Spleen (tissue), 7 donors: Measurements from ENCODE around the gene TYW1.

Source experiments
- POLR2AphosphoS5 ChIP-seq, 3 donors: sonication (generic); formaldehyde crosslinking; IDR thresholded peaks; one replicate each; pipeline ENCODE4 v1.5.1; 2017; ENCODE audit warnings: antibody characterized with exemption in 3 of 3
- TF ChIP-seq, protein P1 (sequence below), 11 experiments: fragments of 200-600 bp in 7 of 11; fragments of 450-650 bp in 4 of 11; sonication (generic) in 4 of 11; IDR thresholded peaks in 8 of 11; conservative IDR thresholded peaks in 3 of 11; 1 replicate in 7 of 11; 2 replicates in 4 of 11; pipeline versions ENCODE4 v1.4.0 to v1.8.0; 2016 to 2021; ENCODE audit warnings: antibody characterized with exemption in 11 of 11, inconsistent platforms in 4 of 11, mild to moderate bottlenecking in 1 of 11
- donor health status: DM: no; HTN: no; CAD: no; lungs with moderate emphysema.
- donor health status: DM: no; HTN: no; CAD: no.
- donor health status: DM: no; HTN: no; CAD: no.

DNA sequence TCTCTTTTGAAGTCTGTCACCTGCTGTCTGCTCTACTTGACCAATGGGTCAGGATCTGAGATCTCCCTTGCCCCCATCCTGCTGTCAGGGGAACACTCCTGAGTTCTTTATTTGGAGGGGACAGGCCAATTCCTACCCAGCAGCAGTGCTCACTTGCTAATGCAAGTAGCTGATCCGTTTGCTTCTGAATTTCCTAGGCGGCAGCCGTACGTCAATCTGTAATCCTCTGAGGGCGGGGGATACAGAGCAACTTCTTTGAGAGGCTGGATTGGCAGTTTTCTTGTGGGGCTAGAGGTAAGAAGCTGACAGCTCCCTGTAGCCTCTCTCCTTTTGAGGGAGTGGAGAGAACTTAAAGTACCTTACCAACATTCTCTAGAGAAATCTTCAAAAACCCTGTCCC, 36.6 kb downstream of the TYW1 start:
- TF ChIP-seq, protein P1, sequence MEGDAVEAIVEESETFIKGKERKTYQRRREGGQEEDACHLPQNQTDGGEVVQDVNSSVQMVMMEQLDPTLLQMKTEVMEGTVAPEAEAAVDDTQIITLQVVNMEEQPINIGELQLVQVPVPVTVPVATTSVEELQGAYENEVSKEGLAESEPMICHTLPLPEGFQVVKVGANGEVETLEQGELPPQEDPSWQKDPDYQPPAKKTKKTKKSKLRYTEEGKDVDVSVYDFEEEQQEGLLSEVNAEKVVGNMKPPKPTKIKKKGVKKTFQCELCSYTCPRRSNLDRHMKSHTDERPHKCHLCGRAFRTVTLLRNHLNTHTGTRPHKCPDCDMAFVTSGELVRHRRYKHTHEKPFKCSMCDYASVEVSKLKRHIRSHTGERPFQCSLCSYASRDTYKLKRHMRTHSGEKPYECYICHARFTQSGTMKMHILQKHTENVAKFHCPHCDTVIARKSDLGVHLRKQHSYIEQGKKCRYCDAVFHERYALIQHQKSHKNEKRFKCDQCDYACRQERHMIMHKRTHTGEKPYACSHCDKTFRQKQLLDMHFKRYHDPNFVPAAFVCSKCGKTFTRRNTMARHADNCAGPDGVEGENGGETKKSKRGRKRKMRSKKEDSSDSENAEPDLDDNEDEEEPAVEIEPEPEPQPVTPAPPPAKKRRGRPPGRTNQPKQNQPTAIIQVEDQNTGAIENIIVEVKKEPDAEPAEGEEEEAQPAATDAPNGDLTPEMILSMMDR (IDR thresholded peaks at IDR 0.05 in 8 of 11, conservative IDR thresholded peaks at IDR 0.05 in 3 of 11) = no peak
- TF ChIP-seq POLR2AphosphoS5 (IDR thresholded peaks at IDR 0.05) = no peak
